ENCODE measurements around the gene CA14.

GRCh38 chr1:150283260-150283659 is 25.7 kb downstream of the CA14 start:
- TF ChIP-seq POLR2A (IDR thresholded peaks at IDR 0.05) (no peak), CTCF (IDR thresholded peaks at IDR 0.05 in 8 of 11, conservative IDR thresholded peaks at IDR 0.05 in 3 of 11) (no peak), POLR2AphosphoS5 (IDR thresholded peaks at IDR 0.05) (no peak)

All from spleen (tissue), 7 donors.